ENCODE data around the gene DUSP22. TPM values are rescaled to one million over a fixed set of nuclear protein-coding genes. Genes with fewer than 3 reads are reported as not detected.

The DUSP22 gene
- total RNA-seq, 4 donors from 2014 or later, result 35.4 to 213 (median 49.5) TPM

GRCh38 chr6:399785-400534 lies 107.7 kb downstream of the DUSP22 start:
- WGBS, 2 donors (ENCODE audit: low coverage in 1 of 2), result 64 to 71% methylated on average over 8 to 11 of the region's 11 CpGs
- DNase-seq, result no peak
- intact Hi-C loops (cut with DNase I; ENCODE audit: low total_unique reads) (loop anchor here (5.0 kb wide), 1 partner anchor 213 kb away; no protein-coding TSS in a partner anchor), in situ Hi-C loops (cut with MboI; ENCODE audit: low pct_ligation_motif_present in 1 of 4, low pct_unique_long_range_greater_than_20kb in 1 of 4, low sequenced_read_pairs in 3 of 4) (no loop called here)
- peaks cover 19% of the 10 kb centered on the region for H3K27me3 ChIP-seq
- H3K27ac ChIP-seq, result no peak overlapping the region
- no peak overlapping the region for H3K4me3 ChIP-seq
- H3K36me3 ChIP-seq, result no peaks in the 10 kb centered on the region
- H3K4me1 ChIP-seq, result peaks cover 0 to 6% (median 0%) of the 10 kb centered on the region in 4 donors
- no peaks in the 10 kb centered on the region for H3K9me3 ChIP-seq
- TF ChIP-seq POLR2A (IDR thresholded peaks at IDR 0.05) (no peak), EP300 (IDR thresholded peaks at IDR 0.05; ENCODE audit: low read depth) (no peak), POLR2AphosphoS5 (IDR thresholded peaks at IDR 0.05) (no peak), CTCF (IDR thresholded peaks at IDR 0.05) (no peak)

GRCh38 chr6:400815-401214 lies 108.5 kb downstream of the DUSP22 start:
- intact Hi-C loops (cut with DNase I; ENCODE audit: low total_unique reads), result loop anchor here (5.0 kb wide), 1 partner anchor 214 kb away; no protein-coding TSS in a partner anchor
- peaks cover 15% of the 10 kb centered on the region for H3K27me3 ChIP-seq

More at GRCh38 chr6:400815-401214, 108.5 kb downstream of the DUSP22 start:
- no peak for DNase-seq
- TF ChIP-seq POLR2AphosphoS5 (IDR thresholded peaks at IDR 0.05), result no peak
- no peak for TF ChIP-seq POLR2A (IDR thresholded peaks at IDR 0.05)
- no peak for TF ChIP-seq EP300 (IDR thresholded peaks at IDR 0.05; ENCODE audit: low read depth)
- TF ChIP-seq CTCF (IDR thresholded peaks at IDR 0.05), result no peak
- Histone ChIP-seq H3K9me3 (no peaks in the 10 kb centered on the region), H3K4me3 (no peak overlapping the region), H3K4me1 (peaks cover 0 to 6% (median 0%) of the 10 kb centered on the region in 4 donors), H3K36me3 (no peaks in the 10 kb centered on the region), H3K27ac (no peak overlapping the region)
- WGBS, 2 donors (ENCODE audit: low coverage in 1 of 2), result 81 to 91% methylated on average over 6 of the region's 6 CpGs
- in situ Hi-C loops (cut with MboI; ENCODE audit: low pct_ligation_motif_present in 1 of 4, low pct_unique_long_range_greater_than_20kb in 1 of 4, low sequenced_read_pairs in 3 of 4), result no loop called here

Other genes with a start within 250 kb of the DUSP22 start
- 10 to 100 TPM in 1 of 4 donors, 1 to 10 TPM in 2, under 1 TPM in 1; 0.40 to 18.4 (median 4.3) TPM for gene IRF4, start 99.3 kb downstream of the DUSP22 start, total RNA-seq